Epithelial cell of esophagus (primary cell): ENCODE measurements around the gene SLC17A7.

Source experiments
- DNase-seq: peaks from one replicate; pipeline ENCODE4 v3.0.0; 2010; ENCODE audit warnings: low read depth
- H3K4me3 ChIP-seq: 2 replicates; pipeline ENCODE4 v1.5.1; 2011; ENCODE audit warnings: mild to moderate bottlenecking, low read length, control low read depth
- CTCF ChIP-seq: IDR thresholded peaks from 2 replicates; pipeline ENCODE4 v1.5.1; 2011; ENCODE audit warnings: low read depth, mild to moderate bottlenecking, low read length, control low read depth, inconsistent platforms; ENCODE audit not compliant: insufficient read depth; ENCODE audit errors: missing control alignments

SLC17A7 gene

GRCh38 chr19:49459388-49459787 is 18.1 kb upstream of the SLC17A7 start:
- no peak for DNase-seq
- no peak overlapping the region for H3K4me3 ChIP-seq
- no peak for TF ChIP-seq CTCF

- H3K4me3 ChIP-seq, result no peak overlapping the region
- TF ChIP-seq CTCF, result no peak
- DNase-seq, result no peak
Observed at GRCh38 chr19:49458567-49458903, 17.2 kb upstream of the SLC17A7 start.

GRCh38 chr19:49456326-49456725 is 15.0 kb upstream of the SLC17A7 start:
- H3K4me3 ChIP-seq, result no peak overlapping the region
- no peak for TF ChIP-seq CTCF
- DNase-seq, result no peak

- no peak for DNase-seq
- TF ChIP-seq CTCF, result no peak
- no peak overlapping the region for H3K4me3 ChIP-seq
Observed at GRCh38 chr19:49455773-49456172, 14.4 kb upstream of the SLC17A7 start.

- DNase-seq, result no peak
- TF ChIP-seq CTCF, result no peak
- H3K4me3 ChIP-seq, result peak overlapping the region; percentile 87
Observed at GRCh38 chr19:49453757-49454240, 12.5 kb upstream of the SLC17A7 start.

- peak within 1 kb of the TSS; percentile 91 for H3K4me3 ChIP-seq
- TF ChIP-seq CTCF, result no peak
- peak; percentile 98 for DNase-seq
Observed at GRCh38 chr19:49453013-49453756, 11.9 kb upstream of the SLC17A7 start, which contains the start of gene ALDH16A1. Gene ALDH16A1, plus strand, starts transcription at chr19:49453225. Its CDS starts 107 bp downstream, at chr19:49453332.
